Measurements from ENCODE around the gene ERAS.
A peak's percentile ranks its signal among the peaks of the same experiment; 100 is the strongest.
"Not testable (repeated sequence)": the region's sequence is repeated elsewhere in the genome, so short reads cannot be mapped to it uniquely, and the experiment has no call there.

Gene ERAS

GRCh38 chrX:48835524-48836329 lies 9.4 kb downstream of the ERAS start, which contains the start of gene PCSK1N:
PCSK1N (minus strand) TSS chrX:48835610; CDS start chrX:48835532, 78 bp downstream.
- peak; percentile 53 to 74 for DNase-seq

- DNase-seq = no peak
Measured at GRCh38 chrX:48839686-48840085, 13.4 kb downstream of the ERAS start.

- DNase-seq = no peak
Measured at GRCh38 chrX:48848847-48849246, 22.5 kb downstream of the ERAS start.

GRCh38 chrX:48852857-48853256 lies 26.5 kb downstream of the ERAS start:
- no peak for DNase-seq

GRCh38 chrX:48853494-48853893 lies 27.2 kb downstream of the ERAS start:
- not testable (repeated sequence) for DNase-seq

- DNase-seq = not testable (repeated sequence)
Measured at GRCh38 chrX:48854121-48854804, 27.9 kb downstream of the ERAS start.

GRCh38 chrX:48854898-48855297 lies 28.6 kb downstream of the ERAS start:
- peak in 1 of 2 donors; percentile 15 for DNase-seq

DNA sequence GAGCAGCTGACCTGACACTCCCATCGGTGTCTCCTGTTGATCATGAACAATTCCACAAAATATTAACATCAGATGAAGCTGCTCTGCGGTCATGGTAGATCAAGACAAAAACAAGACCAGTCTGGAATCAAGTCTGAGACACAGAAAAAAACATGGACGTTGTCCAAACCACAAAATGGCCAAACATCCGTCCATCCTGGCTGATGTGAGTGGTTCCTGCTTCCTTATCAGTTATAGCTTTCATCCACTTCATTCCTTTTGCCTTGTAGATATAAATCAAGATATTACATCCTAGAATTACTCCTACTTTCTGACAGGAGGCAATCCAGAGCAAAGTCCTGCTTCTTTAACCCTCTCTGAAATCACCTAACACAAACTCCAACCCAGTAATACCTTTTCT lies 37.9 kb downstream of the ERAS start:
- DNase-seq = no peak

- not testable (repeated sequence) for DNase-seq
Measured at GRCh38 chrX:48872017-48872416, 45.7 kb downstream of the ERAS start.

DNA sequence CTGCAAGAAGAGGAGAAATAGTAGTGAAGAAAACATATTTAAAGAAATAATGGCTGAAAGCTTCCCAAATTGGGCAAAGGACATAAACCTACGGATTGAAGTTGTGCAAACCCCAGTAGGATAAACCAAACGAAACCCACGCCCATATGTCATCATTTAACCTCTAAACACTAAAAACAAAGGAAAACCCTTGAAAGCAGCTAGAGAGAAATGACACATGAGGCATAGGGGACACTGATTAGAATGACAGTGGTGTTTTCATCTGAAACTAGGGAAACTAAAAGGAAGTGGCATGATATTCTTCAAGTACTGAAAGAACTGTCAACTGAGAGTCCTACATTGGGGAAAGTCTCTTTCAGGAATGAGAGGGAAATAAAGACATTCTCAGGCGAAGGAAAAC lies 50.6 kb downstream of the ERAS start:
- DNase-seq = not testable (repeated sequence)
